ENCODE results near the gene NFATC3.
A peak's percentile ranks its signal among the peaks of the same experiment; 100 is the strongest.
"Not testable (repeated sequence)": the region's sequence is repeated elsewhere in the genome, so short reads cannot be mapped to it uniquely, and the experiment has no call there.

The NFATC3 gene

GRCh38 chr16:68090533-68090932, 5.4 kb downstream of the NFATC3 start:
- no peak for DNase-seq

GRCh38 chr16:68091380-68092261, 6.5 kb downstream of the NFATC3 start:
- DNase-seq: no peak

DNA sequence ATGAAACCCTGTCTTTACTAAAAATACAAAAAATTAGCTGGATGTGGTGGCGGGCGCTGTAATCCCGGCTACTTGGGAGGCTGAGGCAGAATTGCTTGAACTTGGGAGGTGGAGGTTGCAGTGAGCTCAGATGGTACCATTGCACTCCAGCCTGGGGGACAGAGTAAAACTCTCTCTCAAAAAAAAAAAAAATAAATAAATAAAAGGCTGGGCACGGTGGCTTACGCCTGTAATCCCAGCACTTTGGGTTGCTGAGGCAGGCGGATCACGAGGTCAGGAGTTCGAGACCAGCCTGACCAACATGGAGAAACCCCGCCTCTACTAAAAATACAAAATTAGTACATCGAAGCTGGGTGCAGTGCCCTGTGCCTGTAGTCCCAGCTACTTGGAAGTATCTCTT, 7.1 kb downstream of the NFATC3 start:
- DNase-seq: not testable (repeated sequence)

DNA sequence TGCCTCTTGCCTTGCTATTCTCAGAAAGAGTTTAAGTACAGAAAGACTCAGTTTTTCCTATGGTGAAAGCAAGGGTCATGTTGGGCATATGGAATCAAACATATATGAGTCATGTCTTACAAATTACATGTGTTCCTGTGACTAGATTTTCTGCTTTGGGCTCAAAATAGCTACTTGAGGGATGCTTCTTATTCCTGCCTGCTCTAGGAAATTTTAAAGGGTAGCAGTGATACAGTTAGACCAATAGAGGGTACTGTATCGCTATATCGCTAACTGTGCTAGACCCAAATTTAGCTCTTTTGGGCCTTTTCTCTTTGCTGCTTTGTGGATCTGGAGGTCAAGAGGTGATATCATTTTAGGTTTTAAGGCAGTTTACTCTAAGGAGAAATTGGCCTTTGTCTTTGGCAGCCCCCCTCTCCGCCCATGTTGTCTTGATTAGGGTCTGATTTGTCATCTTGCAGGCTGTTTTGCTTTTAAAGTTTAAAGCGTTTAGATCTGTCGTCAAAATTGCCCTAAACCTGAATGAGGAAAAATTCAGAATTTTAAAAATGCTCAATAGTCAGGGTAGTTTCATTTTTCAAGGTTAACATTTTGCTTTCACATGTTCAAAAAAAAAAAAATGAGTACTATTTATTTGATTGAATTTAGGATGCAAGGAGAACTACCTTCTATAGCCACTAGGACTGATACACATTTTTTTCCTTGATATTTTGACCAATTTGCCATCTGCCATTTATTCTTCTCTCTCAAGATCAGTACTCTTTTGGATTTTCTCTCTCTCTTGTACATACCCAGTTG, 8.8 kb downstream of the NFATC3 start:
- DNase-seq: peak in 1 of 2 experiments; percentile 0

GRCh38 chr16:68094614-68094934, 9.4 kb downstream of the NFATC3 start:
- no peak for DNase-seq

DNA sequence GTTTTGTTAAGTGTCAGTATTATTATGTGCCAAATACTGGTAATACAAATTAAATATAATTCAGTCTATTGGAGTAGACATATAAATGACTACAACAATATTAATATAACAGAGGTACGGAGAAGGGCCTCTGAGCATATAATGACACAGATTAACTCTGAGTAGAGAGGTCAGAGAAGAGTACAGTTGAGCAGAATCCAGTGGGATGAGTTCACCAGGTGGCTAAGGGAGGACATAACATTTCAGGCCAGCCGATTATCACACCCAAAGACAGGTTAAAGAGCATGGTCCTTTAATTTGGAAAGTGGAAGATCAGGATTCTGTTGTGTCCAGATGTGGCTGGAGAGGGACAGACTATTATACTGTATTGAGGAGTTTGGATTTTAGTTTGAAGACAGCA, 11.3 kb downstream of the NFATC3 start:
- DNase-seq: no peak

DNA sequence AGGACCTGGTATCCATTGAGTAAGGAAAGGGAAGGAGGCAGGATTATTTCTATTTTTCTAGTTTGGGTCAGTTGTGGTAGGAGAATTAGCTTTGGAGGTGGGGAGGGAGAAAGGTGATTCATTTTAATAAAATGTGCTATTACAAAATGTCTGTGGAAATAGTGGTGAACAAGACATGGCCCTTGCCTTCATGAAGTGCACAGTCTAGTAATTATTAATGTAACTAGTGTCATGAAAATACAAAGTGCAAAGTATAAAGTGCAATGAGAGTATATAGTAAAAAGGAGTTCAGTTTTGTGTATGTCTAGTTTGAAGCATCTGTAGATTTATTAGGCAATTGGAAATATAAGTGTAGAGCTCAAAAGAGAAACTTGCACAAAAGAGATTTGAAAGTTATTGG, 11.9 kb downstream of the NFATC3 start:
- no peak for DNase-seq

DNA sequence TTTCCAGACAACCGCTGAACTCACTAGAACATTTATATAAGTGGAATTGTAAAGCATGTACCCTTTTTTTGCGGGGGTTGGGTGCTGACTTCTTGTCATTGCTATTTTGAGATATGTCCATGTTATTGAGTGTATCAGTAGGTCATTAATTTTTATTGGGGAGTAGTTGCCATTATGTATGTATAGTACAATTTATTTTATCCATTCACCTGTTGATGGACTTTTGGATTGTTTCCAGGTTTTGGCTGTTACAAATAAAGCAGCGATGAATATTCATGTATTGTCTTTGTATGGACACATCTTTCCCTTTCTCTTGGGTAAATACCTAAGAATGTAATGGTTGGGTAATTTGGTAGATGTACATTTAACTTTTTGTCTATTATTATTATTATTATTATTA, 12.7 kb downstream of the NFATC3 start:
- DNase-seq: no peak

GRCh38 chr16:68100488-68100887, 15.3 kb downstream of the NFATC3 start:
- DNase-seq: no peak

DNA sequence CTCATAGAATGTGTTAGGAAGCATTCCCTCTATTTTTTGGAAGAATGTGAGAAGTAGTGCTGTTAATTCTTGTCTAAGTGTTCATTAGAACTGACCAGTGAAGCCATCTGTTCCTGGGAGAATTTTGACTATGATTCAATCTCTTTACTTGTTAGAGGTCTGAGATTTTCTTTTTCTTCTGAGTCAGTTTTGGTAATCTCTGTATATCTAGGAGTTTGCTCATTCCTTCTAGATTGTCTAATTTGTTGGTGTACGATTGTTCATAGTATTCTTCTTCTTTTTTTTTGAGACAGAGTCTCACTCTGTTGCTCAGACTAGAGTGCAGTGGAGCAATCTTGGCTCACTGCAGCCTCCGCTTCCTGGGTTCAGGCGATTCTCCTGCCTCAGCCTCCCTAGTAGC, 20.4 kb downstream of the NFATC3 start:
- no peak for DNase-seq

DNA sequence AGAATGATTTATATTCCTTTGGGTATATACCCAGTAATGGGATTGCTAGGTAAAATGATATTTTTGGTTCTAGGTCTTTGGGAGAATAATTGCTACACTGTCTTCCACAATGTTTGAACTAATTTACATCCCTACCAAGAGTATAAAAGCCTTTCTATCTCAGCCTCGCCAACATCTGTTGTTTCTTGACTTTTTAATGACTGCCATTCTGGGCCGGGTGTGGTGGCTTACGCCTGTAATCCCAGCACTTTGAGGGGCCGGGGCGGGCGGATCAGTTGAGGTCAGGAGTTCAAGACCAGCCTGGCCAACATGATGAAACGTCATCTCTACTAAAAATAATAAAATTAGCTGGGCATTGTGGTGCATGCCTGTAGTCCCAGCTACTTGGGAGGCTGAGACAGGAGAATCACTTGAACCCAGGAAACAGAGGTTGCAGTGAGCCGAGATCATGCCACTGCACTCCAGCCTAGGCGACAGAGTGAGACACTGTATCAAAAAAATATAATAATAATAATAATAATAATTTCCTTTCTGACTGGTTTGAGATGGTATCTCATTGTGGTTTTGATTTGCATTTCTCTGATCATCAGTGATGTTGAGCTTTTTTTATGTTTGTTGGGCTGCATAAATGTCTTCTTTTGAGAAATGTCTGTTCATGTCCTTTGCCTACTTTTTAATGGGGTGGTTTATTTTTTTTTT, 22.2 kb downstream of the NFATC3 start:
- DNase-seq: not testable (repeated sequence)

DNA sequence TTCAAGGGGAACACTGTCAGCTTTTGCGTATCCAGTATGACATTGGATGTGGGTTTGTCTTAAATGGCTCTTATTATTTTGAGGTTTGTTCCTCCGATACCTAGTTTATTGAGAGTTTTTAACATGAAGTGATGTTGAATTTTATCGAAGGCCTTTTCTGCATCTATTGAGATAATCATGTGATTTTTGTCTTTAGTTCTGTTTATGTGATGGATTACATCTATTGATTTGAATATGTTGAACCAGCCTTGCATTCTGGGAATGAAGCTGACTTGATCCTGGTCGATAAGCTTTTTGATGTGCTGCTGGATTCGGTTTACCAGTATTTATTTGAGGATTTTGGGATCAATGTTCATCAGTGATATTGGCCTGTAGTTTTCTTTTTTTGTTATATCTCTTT, 24.0 kb downstream of the NFATC3 start:
- DNase-seq: not testable (repeated sequence)

- not testable (repeated sequence) for DNase-seq
Measured at GRCh38 chr16:68110611-68111010, 25.4 kb downstream of the NFATC3 start.

DNA sequence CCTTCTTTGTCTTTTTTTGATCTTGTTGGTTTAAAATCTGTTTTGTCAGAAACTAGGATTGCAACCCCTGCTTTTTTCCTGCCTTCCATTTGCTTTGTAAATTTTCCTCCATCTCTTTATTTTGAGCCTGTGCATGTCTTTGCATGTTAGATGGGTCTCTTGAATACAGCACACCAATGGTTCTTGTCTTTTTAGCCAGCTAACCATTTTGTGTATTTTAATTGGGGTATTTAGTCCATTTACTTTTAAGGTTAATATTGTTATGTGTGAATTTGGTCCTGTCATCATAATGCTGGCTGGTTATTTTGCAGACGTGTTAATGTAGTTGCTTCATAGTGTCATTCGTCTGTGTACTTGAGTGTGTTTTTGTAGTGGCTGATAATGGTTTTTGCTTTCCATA, 26.2 kb downstream of the NFATC3 start:
- no peak for DNase-seq

DNA sequence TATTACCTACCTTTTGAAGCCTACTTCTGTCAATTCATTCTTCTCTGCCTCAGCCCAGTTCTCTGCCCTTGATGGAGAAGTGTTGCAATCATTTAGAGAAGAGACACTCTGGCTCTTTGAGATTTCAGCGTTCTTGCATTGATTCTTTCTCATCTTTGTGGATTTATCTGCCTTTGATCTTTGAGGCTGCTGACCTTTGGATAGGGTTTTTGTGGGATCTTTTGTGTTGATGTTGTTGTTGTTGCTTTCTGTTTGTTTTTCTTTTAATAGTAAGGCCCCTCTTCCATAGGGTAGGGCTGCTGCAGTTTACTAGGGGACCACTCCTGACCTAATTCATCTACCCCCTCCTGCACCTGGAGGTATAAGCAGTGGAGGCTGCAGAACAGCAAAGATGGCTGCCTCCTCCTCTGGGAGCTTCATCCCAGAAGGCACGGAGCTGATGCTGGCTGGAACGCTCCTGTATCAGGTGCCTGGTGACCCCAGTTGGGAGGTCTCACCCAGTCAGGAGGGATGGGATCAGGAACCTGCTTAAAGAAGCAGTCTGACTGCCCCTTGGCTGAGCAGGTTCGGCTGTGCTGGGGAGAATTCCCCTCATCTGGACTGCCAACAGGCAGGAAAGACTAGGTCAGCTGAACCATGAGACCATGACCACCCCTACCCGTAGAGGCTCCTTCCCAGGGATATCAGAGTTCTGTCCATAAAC, 28.0 kb downstream of the NFATC3 start:
- DNase-seq: no peak

DNA sequence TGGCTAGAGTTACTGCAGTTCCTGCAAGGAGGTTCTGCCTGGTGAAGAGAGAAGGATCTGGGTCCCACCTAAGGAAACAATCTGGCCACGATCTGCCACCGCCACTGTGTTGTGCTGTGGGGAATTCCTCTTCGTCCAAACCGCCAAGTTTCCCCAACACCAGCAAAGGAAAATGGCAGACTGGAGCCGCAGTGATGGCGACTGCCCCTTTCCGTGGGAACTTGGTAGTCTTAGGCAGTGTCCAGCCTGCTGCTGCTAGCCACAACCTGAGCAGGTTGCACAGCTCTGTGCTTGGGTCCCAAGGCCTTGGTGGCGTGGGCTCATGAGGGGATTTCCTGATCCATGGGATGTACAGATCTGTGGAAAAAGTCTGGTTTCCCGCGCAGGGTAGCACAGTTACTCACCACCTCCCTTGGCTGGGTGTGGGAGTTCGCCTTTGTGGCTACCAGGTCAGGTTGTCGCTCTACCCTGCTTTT, 28.6 kb downstream of the NFATC3 start:
- no peak for DNase-seq

GRCh38 chr16:68114939-68115338, 29.8 kb downstream of the NFATC3 start:
- DNase-seq: not testable (repeated sequence)

GRCh38 chr16:68115851-68116250, 30.7 kb downstream of the NFATC3 start:
- DNase-seq: no peak

GRCh38 chr16:68116256-68116867, 31.2 kb downstream of the NFATC3 start:
- DNase-seq: no peak

DNA sequence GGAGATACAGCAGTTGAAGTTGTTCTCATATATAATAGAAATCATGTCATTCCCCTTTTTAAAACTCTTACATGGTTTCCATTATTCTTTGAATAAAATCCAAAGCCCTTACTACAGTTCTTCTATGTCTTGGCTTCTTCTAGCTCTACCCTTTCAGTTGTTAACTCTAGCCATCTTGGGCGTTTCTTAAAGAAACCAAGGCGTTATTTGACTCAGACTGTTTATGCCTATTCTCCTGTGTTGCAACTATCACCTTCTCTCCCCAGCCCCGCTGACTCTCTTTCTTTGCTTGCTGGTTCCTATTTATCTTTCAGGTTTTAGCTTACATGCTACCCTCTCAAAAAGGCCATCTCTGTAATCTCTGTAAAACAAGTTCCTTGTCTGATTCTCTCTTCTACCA, 32.7 kb downstream of the NFATC3 start:
- DNase-seq: no peak

- DNase-seq: not testable (repeated sequence)
Measured at GRCh38 chr16:68118954-68119353, 33.8 kb downstream of the NFATC3 start.

DNA sequence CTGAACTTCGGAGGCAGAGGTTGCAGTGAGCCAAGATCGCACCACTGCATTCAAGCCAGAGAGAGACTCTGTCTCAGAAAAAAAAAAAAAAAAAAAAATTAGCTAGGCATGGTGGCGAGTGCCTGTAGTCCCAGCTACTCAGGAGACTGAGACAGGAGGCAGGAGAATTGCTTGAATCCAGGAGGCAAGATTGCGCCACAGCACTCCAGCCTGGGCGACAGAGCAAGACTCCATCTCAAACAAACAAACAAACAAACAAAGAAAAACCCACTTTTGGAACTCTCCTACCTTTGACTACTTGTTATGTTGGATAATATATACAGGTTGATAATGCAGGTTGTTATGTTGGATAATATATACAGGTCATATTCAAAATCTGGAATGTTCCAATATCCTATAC, 35.3 kb downstream of the NFATC3 start:
- not testable (repeated sequence) for DNase-seq
